KMS-11 (cell line): Measurements from ENCODE around the gene NDUFA11.
"Not testable (repeated sequence)": the region's sequence is repeated elsewhere in the genome, so short reads cannot be mapped to it uniquely, and the experiment has no call there.

ENCODE experiments used
- H2AFZ ChIP-seq: fragments of 200-600 bp; sonication (generic); 2 replicates; pipeline ENCODE4 v1.6.1; 2016; ENCODE audit warnings: antibody characterized with exemption, mixed run types, low read depth
- H3K27ac ChIP-seq: fragments of 200-600 bp; sonication (generic); 2 replicates; pipeline ENCODE4 v1.6.1; 2016; ENCODE audit warnings: mild to moderate bottlenecking, mixed run types
- H3K27me3 ChIP-seq: fragments of 200-600 bp; sonication (generic); 2 replicates; pipeline ENCODE4 v1.6.1; 2017; ENCODE audit warnings: mild to moderate bottlenecking, low read depth, mixed run types, moderate library complexity; ENCODE audit not compliant: insufficient read depth
- H3K36me3 ChIP-seq: fragments of 200-600 bp; sonication (generic); 2 replicates; pipeline ENCODE4 v1.6.1; 2017; ENCODE audit warnings: mild to moderate bottlenecking, mixed run types; ENCODE audit not compliant: insufficient read depth
- H3K4me1 ChIP-seq: fragments of 200-600 bp; sonication (generic); 2 replicates; pipeline ENCODE4 v1.6.1; 2016; ENCODE audit warnings: mild to moderate bottlenecking, low read depth, mixed run types; ENCODE audit not compliant: poor library complexity, severe bottlenecking
- H3K4me2 ChIP-seq: fragments of 200-600 bp; sonication (generic); 2 replicates; pipeline ENCODE4 v1.7.0; 2016; ENCODE audit warnings: mild to moderate bottlenecking, mixed run types
- H3K4me3 ChIP-seq: fragments of 200-600 bp; sonication (generic); IDR thresholded peaks from 2 replicates; pipeline ENCODE4 v1.6.1; 2017; ENCODE audit warnings: low read depth, low read length, mixed read lengths; ENCODE audit not compliant: insufficient read depth
- H3K79me2 ChIP-seq: fragments of 200-600 bp; sonication (generic); 2 replicates; pipeline ENCODE4 v1.6.1; 2016; ENCODE audit warnings: low read depth, mixed run types; ENCODE audit not compliant: insufficient read depth
- H3K9ac ChIP-seq: fragments of 200-600 bp; sonication (generic); 2 replicates; pipeline ENCODE4 v1.6.1; 2016; ENCODE audit warnings: mild to moderate bottlenecking, mixed run types
- H4K20me1 ChIP-seq: fragments of 200-600 bp; sonication (generic); 2 replicates; pipeline ENCODE4 v1.6.1; 2016; ENCODE audit warnings: mild to moderate bottlenecking, mixed run types; ENCODE audit not compliant: insufficient read depth
- TF ChIP-seq, protein P1 (sequence below): fragments of 200-600 bp; sonication (generic); conservative IDR thresholded peaks from 2 replicates; pipeline ENCODE4 v1.6.1; 2017; ENCODE audit warnings: low read depth, mild to moderate bottlenecking, antibody characterized with exemption, low read length, moderate library complexity, mixed read lengths

The NDUFA11 gene

GRCh38 chr19:5851302-5851701, 52.3 kb downstream of the NDUFA11 start, which contains the start of gene FUT3:
Gene FUT3, minus strand, starts transcription at chr19:5851449.
- Histone ChIP-seq H3K27ac (no peak within 1 kb of the TSS), H3K4me3 (no peak within 1 kb of the TSS), H3K4me1 (no peaks in the 10 kb centered on the region), H3K4me2 (no peak within 1 kb of the TSS), H3K79me2 (no peaks in the 10 kb centered on the region), H2AFZ (no peak within 1 kb of the TSS), H3K36me3 (no peaks in the 10 kb centered on the region), H3K27me3 (peaks cover 70% of the 10 kb centered on the region), H3K9ac (no peak within 1 kb of the TSS), H4K20me1 (no peaks in the 10 kb centered on the region)
- TF ChIP-seq, protein P1, sequence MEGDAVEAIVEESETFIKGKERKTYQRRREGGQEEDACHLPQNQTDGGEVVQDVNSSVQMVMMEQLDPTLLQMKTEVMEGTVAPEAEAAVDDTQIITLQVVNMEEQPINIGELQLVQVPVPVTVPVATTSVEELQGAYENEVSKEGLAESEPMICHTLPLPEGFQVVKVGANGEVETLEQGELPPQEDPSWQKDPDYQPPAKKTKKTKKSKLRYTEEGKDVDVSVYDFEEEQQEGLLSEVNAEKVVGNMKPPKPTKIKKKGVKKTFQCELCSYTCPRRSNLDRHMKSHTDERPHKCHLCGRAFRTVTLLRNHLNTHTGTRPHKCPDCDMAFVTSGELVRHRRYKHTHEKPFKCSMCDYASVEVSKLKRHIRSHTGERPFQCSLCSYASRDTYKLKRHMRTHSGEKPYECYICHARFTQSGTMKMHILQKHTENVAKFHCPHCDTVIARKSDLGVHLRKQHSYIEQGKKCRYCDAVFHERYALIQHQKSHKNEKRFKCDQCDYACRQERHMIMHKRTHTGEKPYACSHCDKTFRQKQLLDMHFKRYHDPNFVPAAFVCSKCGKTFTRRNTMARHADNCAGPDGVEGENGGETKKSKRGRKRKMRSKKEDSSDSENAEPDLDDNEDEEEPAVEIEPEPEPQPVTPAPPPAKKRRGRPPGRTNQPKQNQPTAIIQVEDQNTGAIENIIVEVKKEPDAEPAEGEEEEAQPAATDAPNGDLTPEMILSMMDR = no peak

DNA sequence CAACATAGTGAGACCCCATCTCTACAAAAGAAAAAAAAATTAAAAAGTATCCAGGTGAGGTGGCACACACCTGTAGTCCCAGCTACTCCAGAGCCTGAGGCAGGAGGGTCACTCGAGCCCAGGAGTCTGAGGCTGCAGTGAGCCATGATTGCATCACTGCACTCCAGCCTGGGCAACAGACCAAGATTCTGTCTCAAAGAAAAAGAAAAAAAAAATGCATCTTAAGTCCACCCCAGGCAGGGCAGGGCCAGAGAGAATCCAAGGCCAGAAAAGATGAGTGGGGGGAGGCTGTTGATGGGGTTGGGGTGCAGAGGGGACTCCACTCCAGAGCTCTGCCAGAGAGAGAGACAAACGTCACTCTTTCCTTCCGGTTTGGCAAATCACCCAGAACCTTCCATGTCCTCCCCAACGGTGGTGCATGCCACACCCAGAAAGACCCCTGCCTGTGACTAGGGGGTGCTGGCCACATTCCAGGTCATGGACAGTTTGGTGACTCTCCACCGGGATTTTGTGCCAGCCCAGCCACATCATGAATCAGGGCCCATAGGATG, 52.8 kb downstream of the NDUFA11 start:
- H2AFZ ChIP-seq = no peak overlapping the region
- H3K9ac ChIP-seq = no peak overlapping the region
- no peak overlapping the region for H3K4me3 ChIP-seq
- H3K27me3 ChIP-seq = peaks cover 67% of the 10 kb centered on the region
- no peaks in the 10 kb centered on the region for H3K36me3 ChIP-seq
- no peak overlapping the region for H3K4me2 ChIP-seq
- no peaks in the 10 kb centered on the region for H3K79me2 ChIP-seq
- H3K27ac ChIP-seq = no peak overlapping the region
- H4K20me1 ChIP-seq = no peaks in the 10 kb centered on the region
- H3K4me1 ChIP-seq = no peaks in the 10 kb centered on the region
- TF ChIP-seq, protein P1 = no peak

- Histone ChIP-seq H3K27me3 (peaks cover 67% of the 10 kb centered on the region), H3K4me2 (no peak overlapping the region), H4K20me1 (no peaks in the 10 kb centered on the region), H3K27ac (no peak overlapping the region), H3K9ac (no peak overlapping the region), H3K79me2 (no peaks in the 10 kb centered on the region), H3K4me1 (no peaks in the 10 kb centered on the region), H3K36me3 (no peaks in the 10 kb centered on the region), H3K4me3 (no peak overlapping the region), H2AFZ (no peak overlapping the region)
- TF ChIP-seq, protein P1 = no peak
These were observed 53.4 kb downstream of the NDUFA11 start for GRCh38 chr19:5850189-5850588.

GRCh38 chr19:5848621-5849020, 55.0 kb downstream of the NDUFA11 start:
- peaks cover 57% of the 10 kb centered on the region for H3K27me3 ChIP-seq
- not testable (repeated sequence) for H3K4me1 ChIP-seq, H3K9ac ChIP-seq, H4K20me1 ChIP-seq, H3K4me2 ChIP-seq, H3K36me3 ChIP-seq, H2AFZ ChIP-seq, H3K27ac ChIP-seq, H3K79me2 ChIP-seq, H3K4me3 ChIP-seq

DNA sequence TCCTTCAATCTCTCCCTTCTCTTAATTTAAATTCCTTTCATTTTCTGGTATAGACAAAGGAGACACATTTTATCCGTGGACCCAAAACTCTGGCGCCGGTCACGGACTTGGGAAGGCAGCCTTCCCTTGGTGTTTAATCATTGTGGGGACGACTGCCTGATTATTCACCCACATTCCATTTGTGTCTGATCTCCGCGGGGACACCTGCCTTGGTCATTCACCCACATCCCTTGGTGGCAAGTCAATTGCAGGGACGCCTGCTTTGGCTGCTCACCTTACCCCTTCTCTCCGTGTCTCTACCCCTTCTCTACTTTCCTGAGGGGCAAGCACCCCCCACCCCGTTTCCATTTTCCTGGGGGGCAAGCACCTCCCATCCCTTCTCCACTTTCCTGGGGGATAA, 55.7 kb downstream of the NDUFA11 start:
- not testable (repeated sequence) for H3K4me3 ChIP-seq, H2AFZ ChIP-seq, H3K4me2 ChIP-seq, H3K79me2 ChIP-seq, H3K9ac ChIP-seq, H4K20me1 ChIP-seq, H3K4me1 ChIP-seq, H3K27ac ChIP-seq, H3K36me3 ChIP-seq
- H3K27me3 ChIP-seq = peaks cover 53% of the 10 kb centered on the region
